ENCODE measurements around the gene METTL16.

METTL16 gene

GRCh38 chr17:2393954-2394749 is 117.5 kb downstream of the METTL16 start:
- DNase-seq = no peak

- peak; percentile 78 to 92 for DNase-seq
Observed at GRCh38 chr17:2393174-2393953, 118.3 kb downstream of the METTL16 start.

GRCh38 chr17:2392252-2393173 is 119.2 kb downstream of the METTL16 start:
- peak; percentile 89 to 97 for DNase-seq

- DNase-seq = no peak
Observed at GRCh38 chr17:2391597-2392251, 120.0 kb downstream of the METTL16 start.

- DNase-seq = no peak
Observed at GRCh38 chr17:2390199-2390836, 121.4 kb downstream of the METTL16 start.

- DNase-seq = no peak
Observed at GRCh38 chr17:2388683-2389055, 123.0 kb downstream of the METTL16 start.

GRCh38 chr17:2388020-2388682 is 123.5 kb downstream of the METTL16 start:
- no peak for DNase-seq

GRCh38 chr17:2387086-2388019 is 124.3 kb downstream of the METTL16 start:
- no peak for DNase-seq

GRCh38 chr17:2386400-2387085 is 125.1 kb downstream of the METTL16 start:
- no peak for DNase-seq

GRCh38 chr17:2385240-2386210 is 126.2 kb downstream of the METTL16 start:
- no peak for DNase-seq

- no peak for DNase-seq
Observed at GRCh38 chr17:2384439-2385127, 127.1 kb downstream of the METTL16 start.

- DNase-seq = no peak
Observed at GRCh38 chr17:2383628-2384167, 128.0 kb downstream of the METTL16 start.

- no peak for DNase-seq
Observed at GRCh38 chr17:2380950-2381649, 130.6 kb downstream of the METTL16 start.

GRCh38 chr17:2380226-2380922 is 131.3 kb downstream of the METTL16 start:
- no peak for DNase-seq

- no peak for DNase-seq
Observed at GRCh38 chr17:2379489-2380225, 132.0 kb downstream of the METTL16 start.
